SK-N-SH (cell line): ENCODE data around the gene OPCML. TPM values are rescaled to one million over a fixed set of nuclear protein-coding genes. Genes with fewer than 3 reads are reported as not detected.

Experiments
- CTCF ChIA-PET: fragments of 300-600, 350-600 bp; formaldehyde crosslinking; extraction: SDS; loops from one replicate; lab custom pipeline; 2021; lab: Yijun Ruan, JAX
- POLR2A ChIA-PET: fragments of 350-600 bp; sonication (Branson Sonifier 250); formaldehyde crosslinking; extraction: SDS; loops from one replicate; lab custom pipeline; 2020; ENCODE audit warnings: antibody characterized with exemption, inconsistent platforms; lab: Yijun Ruan, JAX
- DNase-seq: peaks from one replicate; pipeline ENCODE4 v3.0.0; 2012
- H2AFZ ChIP-seq: fragments of 200-600 bp; sonication (generic); 2 replicates; pipeline ENCODE4 v1.8.1; 2016; ENCODE audit warnings: antibody characterized with exemption, mild to moderate bottlenecking, low read depth
- H3F3A ChIP-seq: fragments of 200-600 bp; sonication (generic); replicated peaks from 2 replicates; pipeline ENCODE3; 2016; ENCODE audit warnings: antibody characterized with exemption, mild to moderate bottlenecking; ENCODE audit not compliant: insufficient read depth
- H3K27ac ChIP-seq, 2 experiments: fragments of 200-500 bp in 1 of 2; fragments of 200-600 bp in 1 of 2; sonication (Bioruptor generic) in 1 of 2; sonication (generic), shearing (Covaris generic) in 1 of 2; 2 replicates each; pipeline versions ENCODE4 v1.5.1 to v1.6.1; 2014 to 2016; ENCODE audit warnings: low read depth in 2 of 2, inconsistent platforms in 1 of 2, low read length in 1 of 2, mild to moderate bottlenecking in 1 of 2, mixed read lengths in 1 of 2
- H3K27me3 ChIP-seq: fragments of 200-600 bp; sonication (generic), shearing (Covaris generic); 2 replicates; pipeline ENCODE4 v1.6.1; 2016; ENCODE audit warnings: mixed run types; ENCODE audit not compliant: insufficient read depth
- H3K36me3 ChIP-seq, 2 experiments: fragments of 200-500 bp in 1 of 2; fragments of 200-600 bp in 1 of 2; sonication (Bioruptor generic) in 1 of 2; sonication (generic) in 1 of 2; replicated peaks in 1 of 2; 2 replicates each; pipeline versions ENCODE3 to v1.5.1; 2014 to 2016; ENCODE audit warnings: low read length in 1 of 2, mild to moderate bottlenecking in 1 of 2; ENCODE audit not compliant: insufficient read depth in 2 of 2, control insufficient read depth in 1 of 2
- H3K4me1 ChIP-seq, 2 experiments: fragments of 200-500 bp in 1 of 2; fragments of 200-600 bp in 1 of 2; sonication (Bioruptor generic) in 1 of 2; sonication (generic), shearing (Covaris generic) in 1 of 2; 2 replicates each; pipeline versions ENCODE4 v1.5.1 to v1.6.1; 2014 to 2016; ENCODE audit warnings: low read depth in 1 of 2, low read length in 1 of 2, mixed run types in 1 of 2; ENCODE audit not compliant: insufficient read depth in 2 of 2, control insufficient read depth in 1 of 2
- H3K4me2 ChIP-seq: fragments of 200-600 bp; sonication (generic), shearing (Covaris generic); 2 replicates; pipeline ENCODE4 v1.6.1; 2017; ENCODE audit warnings: mixed run types
- H3K4me3 ChIP-seq, 2 experiments: fragments of 200-500 bp in 1 of 2; fragments of 200-600 bp in 1 of 2; sonication (Bioruptor generic) in 1 of 2; sonication (generic), shearing (Covaris generic) in 1 of 2; 2 replicates each; pipeline versions ENCODE4 v1.5.1 to v1.8.1; 2014 to 2016; ENCODE audit warnings: low read depth in 2 of 2, inconsistent platforms in 1 of 2, low read length in 1 of 2, mild to moderate bottlenecking in 1 of 2, mixed read lengths in 1 of 2, moderate library complexity in 1 of 2
- H3K79me2 ChIP-seq: fragments of 200-600 bp; sonication (generic); 2 replicates; pipeline ENCODE4 v1.8.1; 2017; ENCODE audit warnings: mild to moderate bottlenecking; ENCODE audit not compliant: insufficient read depth
- H3K9ac ChIP-seq: fragments of 200-600 bp; sonication (generic); 2 replicates; pipeline ENCODE4 v1.6.1; 2017; ENCODE audit warnings: mixed run types
- H3K9me2 ChIP-seq: fragments of 200-600 bp; sonication (generic); 2 replicates; pipeline ENCODE4 v1.6.1; 2017; ENCODE audit warnings: mixed run types
- H3K9me3 ChIP-seq: fragments of 200-600 bp; sonication (generic); 2 replicates; pipeline ENCODE4 v1.6.1; 2017; ENCODE audit warnings: mixed run types, mild to moderate bottlenecking, moderate library complexity
- H4K20me1 ChIP-seq: fragments of 200-600 bp; sonication (generic); 2 replicates; pipeline ENCODE4 v1.6.1; 2017; ENCODE audit warnings: mild to moderate bottlenecking, mixed run types; ENCODE audit not compliant: insufficient read depth
- CHD2 ChIP-seq: fragments of 150-350 bp; IDR thresholded peaks from 2 replicates; pipeline ENCODE4 v1.6.1; 2018; ENCODE audit warnings: low read length; ENCODE audit not compliant: partially characterized antibody
- ELF1 ChIP-seq: IDR thresholded peaks from 2 replicates; pipeline ENCODE4 v1.4.0; 2012
- EP300 ChIP-seq, 2 experiments: IDR thresholded peaks; 2 replicates each; pipeline versions ENCODE4 v1.4.0 to v1.6.1; 2012; ENCODE audit warnings: borderline replicate concordance in 1 of 2, low read depth in 1 of 2, low read length in 1 of 2
- EZH2phosphoT487 ChIP-seq: fragments of 200-600 bp; sonication (generic); IDR thresholded peaks from 2 replicates; pipeline ENCODE4 v1.6.1; 2017; ENCODE audit warnings: low read depth, mixed run types, mild to moderate bottlenecking, antibody characterized with exemption, moderate library complexity, borderline replicate concordance
- FOXJ3 ChIP-seq: sonication (generic); formaldehyde crosslinking; IDR thresholded peaks from 2 replicates; pipeline ENCODE4 v1.5.1; 2020; ENCODE audit warnings: mild to moderate bottlenecking, missing genetic modification reagents
- FOXM1 ChIP-seq: IDR thresholded peaks from 2 replicates; pipeline ENCODE4 v1.4.0; 2012; ENCODE audit warnings: low read depth, mild to moderate bottlenecking
- GABPA ChIP-seq: IDR thresholded peaks from 2 replicates; pipeline ENCODE4 v1.4.0; 2012; ENCODE audit warnings: low read depth, mild to moderate bottlenecking
- JUND ChIP-seq: IDR thresholded peaks from 2 replicates; pipeline ENCODE4 v1.4.0; 2012
- MEF2A ChIP-seq: IDR thresholded peaks from 2 replicates; pipeline ENCODE4 v1.4.0; 2012; ENCODE audit warnings: low read depth, borderline replicate concordance
- MXI1 ChIP-seq: IDR thresholded peaks from 2 replicates; pipeline ENCODE4 v1.6.1; 2012; ENCODE audit warnings: mild to moderate bottlenecking, low read depth, low read length, improper control_type of control experiment
- NFIC ChIP-seq: IDR thresholded peaks from 2 replicates; pipeline ENCODE4 v1.4.0; 2012; ENCODE audit warnings: borderline replicate concordance
- NRF1 ChIP-seq: IDR thresholded peaks from 2 replicates; pipeline ENCODE4 v1.6.1; 2012; ENCODE audit warnings: low read depth, mild to moderate bottlenecking, low read length
- POLR2AphosphoS5 ChIP-seq: IDR thresholded peaks from 2 replicates; pipeline ENCODE4 v1.6.1; 2012; ENCODE audit warnings: low read depth, low read length
- RXRA ChIP-seq: IDR thresholded peaks from 2 replicates; pipeline ENCODE4 v1.4.0; 2012; ENCODE audit warnings: low read depth, mild to moderate bottlenecking, borderline replicate concordance
- SIN3A ChIP-seq: IDR thresholded peaks from 2 replicates; pipeline ENCODE4 v1.6.1; 2012; ENCODE audit warnings: low read depth, mild to moderate bottlenecking, low read length, moderate library complexity, borderline replicate concordance
- TCF12 ChIP-seq: IDR thresholded peaks from 2 replicates; pipeline ENCODE4 v1.4.0; 2012
- TEAD4 ChIP-seq: IDR thresholded peaks from 2 replicates; pipeline ENCODE4 v1.4.0; 2012; ENCODE audit warnings: mild to moderate bottlenecking, borderline replicate concordance; ENCODE audit not compliant: insufficient read depth
- YY1 ChIP-seq: IDR thresholded peaks from 2 replicates; pipeline ENCODE4 v1.4.0; 2012; ENCODE audit warnings: low read depth, mild to moderate bottlenecking
- WGBS: methylation state at CpG from one replicate; pipeline ENCODE4 v1.1.6; 2017; ENCODE audit warnings: low lambda C conversion rate; 5-methylcytosine and 5-hydroxymethylcytosine counted together
- polyA plus RNA-seq, 3 experiments: library from polyadenylated mRNA; depleted of rRNA; stranded (reverse); fragments of >200 nt; gene quantifications; 2 replicates each; pipeline ENCODE4 v1.2.3, GENCODE V29; 2012
- TF ChIP-seq, protein P1 (sequence below): fragments of 150-350 bp; IDR thresholded peaks from 2 replicates; pipeline ENCODE4 v1.6.1; 2017; ENCODE audit warnings: antibody characterized with exemption, low read length, low read depth, borderline replicate concordance
- TF ChIP-seq, protein P2 (sequence below): IDR thresholded peaks from 2 replicates; pipeline ENCODE4 v1.4.0; 2012; ENCODE audit warnings: low read depth, borderline replicate concordance
- TF ChIP-seq, protein P3 (sequence below): fragments of 200-600 bp; sonication (generic); IDR thresholded peaks from 2 replicates; pipeline ENCODE4 v1.6.1; 2017; ENCODE audit warnings: antibody characterized with exemption, mild to moderate bottlenecking, moderate library complexity
- TF ChIP-seq, protein P4 (sequence below): fragments of 150-350 bp; IDR thresholded peaks from 2 replicates; pipeline ENCODE4 v1.6.1; 2016; ENCODE audit warnings: mild to moderate bottlenecking, low read depth, low read length
- TF ChIP-seq, protein P5 (sequence below): IDR thresholded peaks from 2 replicates; pipeline ENCODE4; 2012

The OPCML gene
- polyA plus RNA-seq, 1 of the 3 experiments (the other 2 are of a cell fraction): not detected

DNA sequence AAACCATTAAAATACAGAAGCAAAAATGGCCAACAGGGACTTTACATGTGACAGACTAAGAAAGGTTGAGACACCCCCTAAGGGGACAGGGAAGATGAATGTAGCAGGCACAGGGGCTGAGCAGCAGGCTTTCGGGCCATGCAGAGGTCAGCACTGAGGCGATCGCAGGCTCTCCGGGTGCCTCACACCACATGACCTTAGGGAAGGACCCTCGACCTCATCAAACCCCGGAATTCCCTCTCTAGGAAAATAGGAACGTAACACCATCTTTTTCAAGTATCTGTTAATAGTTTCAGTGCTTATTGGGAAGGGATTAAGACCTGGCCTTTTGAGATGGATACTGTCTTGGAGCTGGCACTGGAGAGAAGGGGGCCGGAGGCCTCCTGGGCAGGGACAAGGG is 27.4 kb downstream of the OPCML start:
- Histone ChIP-seq H3K4me2 (no peak overlapping the region), H3F3A (no peaks in the 10 kb centered on the region), H4K20me1 (no peaks in the 10 kb centered on the region), H3K9ac (no peak overlapping the region), H2AFZ (no peak overlapping the region), H3K79me2 (no peaks in the 10 kb centered on the region), H3K27me3 (no peaks in the 10 kb centered on the region), H3K36me3 (no peaks in the 10 kb centered on the region), H3K4me3 (no peak overlapping the region), H3K4me1 (no peaks in the 10 kb centered on the region; a peak in 1 of 4 replicates), H3K27ac (no peak overlapping the region), H3K9me3 (no peaks in the 10 kb centered on the region), H3K9me2 (no peaks in the 10 kb centered on the region)
- ChIA-PET POLR2A (no interaction called here), CTCF (no interaction called here)
- 25% methylated on average over 8 of the region's 8 CpGs for WGBS
- TF ChIP-seq, protein P1, sequence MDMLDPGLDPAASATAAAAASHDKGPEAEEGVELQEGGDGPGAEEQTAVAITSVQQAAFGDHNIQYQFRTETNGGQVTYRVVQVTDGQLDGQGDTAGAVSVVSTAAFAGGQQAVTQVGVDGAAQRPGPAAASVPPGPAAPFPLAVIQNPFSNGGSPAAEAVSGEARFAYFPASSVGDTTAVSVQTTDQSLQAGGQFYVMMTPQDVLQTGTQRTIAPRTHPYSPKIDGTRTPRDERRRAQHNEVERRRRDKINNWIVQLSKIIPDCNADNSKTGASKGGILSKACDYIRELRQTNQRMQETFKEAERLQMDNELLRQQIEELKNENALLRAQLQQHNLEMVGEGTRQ: no peak
- TF ChIP-seq, protein P2, sequence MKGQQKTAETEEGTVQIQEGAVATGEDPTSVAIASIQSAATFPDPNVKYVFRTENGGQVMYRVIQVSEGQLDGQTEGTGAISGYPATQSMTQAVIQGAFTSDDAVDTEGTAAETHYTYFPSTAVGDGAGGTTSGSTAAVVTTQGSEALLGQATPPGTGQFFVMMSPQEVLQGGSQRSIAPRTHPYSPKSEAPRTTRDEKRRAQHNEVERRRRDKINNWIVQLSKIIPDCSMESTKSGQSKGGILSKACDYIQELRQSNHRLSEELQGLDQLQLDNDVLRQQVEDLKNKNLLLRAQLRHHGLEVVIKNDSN: no peak
- TF ChIP-seq NFIC (no peak), FOXJ3 (CRISPR knock-in tag) (no peak), TCF12 (no peak), ELF1 (no peak), TEAD4 (no peak), CHD2 (no peak), FOXM1 (no peak), EZH2phosphoT487 (no peak), NRF1 (no peak), POLR2AphosphoS5 (no peak), JUND (no peak)
- TF ChIP-seq, protein P3, sequence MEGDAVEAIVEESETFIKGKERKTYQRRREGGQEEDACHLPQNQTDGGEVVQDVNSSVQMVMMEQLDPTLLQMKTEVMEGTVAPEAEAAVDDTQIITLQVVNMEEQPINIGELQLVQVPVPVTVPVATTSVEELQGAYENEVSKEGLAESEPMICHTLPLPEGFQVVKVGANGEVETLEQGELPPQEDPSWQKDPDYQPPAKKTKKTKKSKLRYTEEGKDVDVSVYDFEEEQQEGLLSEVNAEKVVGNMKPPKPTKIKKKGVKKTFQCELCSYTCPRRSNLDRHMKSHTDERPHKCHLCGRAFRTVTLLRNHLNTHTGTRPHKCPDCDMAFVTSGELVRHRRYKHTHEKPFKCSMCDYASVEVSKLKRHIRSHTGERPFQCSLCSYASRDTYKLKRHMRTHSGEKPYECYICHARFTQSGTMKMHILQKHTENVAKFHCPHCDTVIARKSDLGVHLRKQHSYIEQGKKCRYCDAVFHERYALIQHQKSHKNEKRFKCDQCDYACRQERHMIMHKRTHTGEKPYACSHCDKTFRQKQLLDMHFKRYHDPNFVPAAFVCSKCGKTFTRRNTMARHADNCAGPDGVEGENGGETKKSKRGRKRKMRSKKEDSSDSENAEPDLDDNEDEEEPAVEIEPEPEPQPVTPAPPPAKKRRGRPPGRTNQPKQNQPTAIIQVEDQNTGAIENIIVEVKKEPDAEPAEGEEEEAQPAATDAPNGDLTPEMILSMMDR: no peak
- no peak for DNase-seq

DNA sequence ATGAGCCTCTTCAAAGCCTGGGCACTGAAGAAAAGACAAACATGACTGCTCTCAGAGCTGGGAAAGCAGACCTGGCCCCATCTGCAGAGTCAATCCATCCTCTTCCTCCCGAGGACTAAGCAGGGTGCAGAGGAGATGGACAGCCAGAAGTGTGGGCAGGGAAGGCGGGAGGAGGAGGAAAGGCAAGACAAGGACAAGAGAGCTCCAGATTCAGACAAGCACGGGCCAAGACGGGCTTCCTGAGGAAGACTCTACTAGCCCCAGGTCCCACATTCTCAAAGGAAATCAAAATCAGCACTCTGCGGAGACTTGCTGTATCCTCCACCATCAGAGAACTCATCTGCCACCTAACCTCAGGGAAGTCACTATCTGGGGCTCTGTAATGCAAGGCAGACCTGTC is 28.5 kb downstream of the OPCML start:
- no peaks in the 10 kb centered on the region for H3K9me3 ChIP-seq
- H3K79me2 ChIP-seq: no peaks in the 10 kb centered on the region
- H2AFZ ChIP-seq: no peak overlapping the region
- CTCF ChIA-PET: interaction anchor here (1.8 kb wide), 1 partner anchor 369 kb away, joined by 5 read pairs; no protein-coding TSS in a partner anchor
- H4K20me1 ChIP-seq: no peaks in the 10 kb centered on the region
- H3K36me3 ChIP-seq: no peaks in the 10 kb centered on the region
- H3K27me3 ChIP-seq: no peaks in the 10 kb centered on the region
- H3K4me1 ChIP-seq: no peaks in the 10 kb centered on the region; a peak in 1 of 4 replicates
- H3K9ac ChIP-seq: no peak overlapping the region
- no peaks in the 10 kb centered on the region for H3F3A ChIP-seq
- DNase-seq: no peak
- no peak overlapping the region for H3K27ac ChIP-seq
- no peak overlapping the region for H3K4me3 ChIP-seq
- WGBS: 6% methylated on average over 5 of the region's 5 CpGs
- H3K9me2 ChIP-seq: no peaks in the 10 kb centered on the region
- H3K4me2 ChIP-seq: no peak overlapping the region
- POLR2A ChIA-PET: no interaction called here
- TF ChIP-seq EP300 (IDR thresholded peaks at IDR 0.05; ENCODE audit: borderline replicate concordance in 1 of 2, low read depth in 1 of 2, low read length in 1 of 2) (no peak), YY1 (no peak), ELF1 (no peak), GABPA (no peak), SIN3A (no peak), FOXJ3 (CRISPR knock-in tag) (no peak), MXI1 (no peak), TEAD4 (no peak), RXRA (no peak), MEF2A (no peak)
- TF ChIP-seq, protein P4, sequence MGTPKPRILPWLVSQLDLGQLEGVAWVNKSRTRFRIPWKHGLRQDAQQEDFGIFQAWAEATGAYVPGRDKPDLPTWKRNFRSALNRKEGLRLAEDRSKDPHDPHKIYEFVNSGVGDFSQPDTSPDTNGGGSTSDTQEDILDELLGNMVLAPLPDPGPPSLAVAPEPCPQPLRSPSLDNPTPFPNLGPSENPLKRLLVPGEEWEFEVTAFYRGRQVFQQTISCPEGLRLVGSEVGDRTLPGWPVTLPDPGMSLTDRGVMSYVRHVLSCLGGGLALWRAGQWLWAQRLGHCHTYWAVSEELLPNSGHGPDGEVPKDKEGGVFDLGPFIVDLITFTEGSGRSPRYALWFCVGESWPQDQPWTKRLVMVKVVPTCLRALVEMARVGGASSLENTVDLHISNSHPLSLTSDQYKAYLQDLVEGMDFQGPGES: no peak
- TF ChIP-seq, protein P5, sequence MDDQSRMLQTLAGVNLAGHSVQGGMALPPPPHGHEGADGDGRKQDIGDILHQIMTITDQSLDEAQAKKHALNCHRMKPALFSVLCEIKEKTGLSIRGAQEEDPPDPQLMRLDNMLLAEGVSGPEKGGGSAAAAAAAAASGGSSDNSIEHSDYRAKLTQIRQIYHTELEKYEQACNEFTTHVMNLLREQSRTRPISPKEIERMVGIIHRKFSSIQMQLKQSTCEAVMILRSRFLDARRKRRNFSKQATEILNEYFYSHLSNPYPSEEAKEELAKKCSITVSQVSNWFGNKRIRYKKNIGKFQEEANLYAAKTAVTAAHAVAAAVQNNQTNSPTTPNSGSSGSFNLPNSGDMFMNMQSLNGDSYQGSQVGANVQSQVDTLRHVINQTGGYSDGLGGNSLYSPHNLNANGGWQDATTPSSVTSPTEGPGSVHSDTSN: no peak
